ENCODE results near the gene RFWD3.

GRCh38 chr16:74586948-74587347 lies 79.7 kb downstream of the RFWD3 start:
- TF ChIP-seq REST (IDR thresholded peaks at IDR 0.05; ENCODE audit: insufficient read depth in 1 of 2, low read depth in 2 of 2, low read length in 2 of 2) (no peak), POLR2AphosphoS5 (IDR thresholded peaks at IDR 0.05; ENCODE audit: low read depth, low read length) (no peak), TAF1 (IDR thresholded peaks at IDR 0.05; ENCODE audit: borderline replicate concordance, insufficient read depth, low read length) (no peak), SIN3A (IDR thresholded peaks at IDR 0.05; ENCODE audit: borderline replicate concordance, insufficient read depth, low read length) (no peak)

All from PFSK-1 (cell line).